Adipose tissue (tissue), 3 donors: ENCODE measurements around the gene ADAMTS20. TPM values are rescaled to one million over a fixed set of nuclear protein-coding genes. Genes with fewer than 3 reads are reported as not detected.

ENCODE experiments used
- H3K27ac ChIP-seq: one replicate; pipeline ENCODE4 v1.5.1; 2013; ENCODE audit warnings: low read depth, low read length
- WGBS, 3 donors: extraction: QIAGEN DNeasy Blood & Tissue Kit; methylation state at CpG; one replicate each; pipeline ENCODE4 v1.1.7; 2013; 5-methylcytosine and 5-hydroxymethylcytosine counted together
- polyA plus RNA-seq, 3 donors: library from polyadenylated mRNA; stranded (reverse); fragments of 200-250 nt; gene quantifications; one replicate each; pipeline ENCODE4 v1.2.3, GENCODE V29; 2013
- donor health status: healthy with polysubstance abuse.
- donor health status: Bipolar disorder and iron deficiency.
- donor health status: healthy.

Gene ADAMTS20
- polyA plus RNA-seq, 3 donors = not detected

- 51 to 65% (median 64%) methylated on average over 2 of the region's 2 CpGs for WGBS, 3 donors
- no peak overlapping the region for H3K27ac ChIP-seq
Measured at GRCh38 chr12:43332977-43333640, 218.9 kb downstream of the ADAMTS20 start.

GRCh38 chr12:43331935-43332334 lies 220.1 kb downstream of the ADAMTS20 start:
- H3K27ac ChIP-seq = no peak overlapping the region
- WGBS, 3 donors = 63 to 80% (median 65%) methylated on average over 3 of the region's 3 CpGs

GRCh38 chr12:43329375-43329774 lies 222.6 kb downstream of the ADAMTS20 start:
- 50 to 58% (median 56%) methylated on average over 1 of the region's 1 CpG for WGBS, 3 donors
- no peak overlapping the region for H3K27ac ChIP-seq

- no peak overlapping the region for H3K27ac ChIP-seq
- 69 to 90% (median 69%) methylated on average over 5 of the region's 5 CpGs for WGBS, 3 donors
Measured at GRCh38 chr12:43325786-43326185, 226.2 kb downstream of the ADAMTS20 start.

GRCh38 chr12:43320281-43320680 lies 231.7 kb downstream of the ADAMTS20 start:
- H3K27ac ChIP-seq = no peak overlapping the region
- 65 to 75% (median 74%) methylated on average over 4 of the region's 4 CpGs for WGBS, 3 donors

- 73 to 83% (median 76%) methylated on average over 4 of the region's 4 CpGs for WGBS, 3 donors
- H3K27ac ChIP-seq = no peak overlapping the region
Measured at GRCh38 chr12:43318021-43318420, 234.0 kb downstream of the ADAMTS20 start.

GRCh38 chr12:43317156-43317555 lies 234.8 kb downstream of the ADAMTS20 start:
- 65 to 84% (median 78%) methylated on average over 3 of the region's 3 CpGs for WGBS, 3 donors
- no peak overlapping the region for H3K27ac ChIP-seq

- 68 to 81% (median 78%) methylated on average over 1 of the region's 1 CpG for WGBS, 3 donors
- no peak overlapping the region for H3K27ac ChIP-seq
Measured at GRCh38 chr12:43316520-43316919, 235.5 kb downstream of the ADAMTS20 start.

- no peak overlapping the region for H3K27ac ChIP-seq
Measured at GRCh38 chr12:43315961-43316360, 236.0 kb downstream of the ADAMTS20 start.

- WGBS, 3 donors = 62 to 68% (median 67%) methylated on average over 4 of the region's 4 CpGs
- H3K27ac ChIP-seq = no peak overlapping the region
Measured at GRCh38 chr12:43312991-43313505, 239.0 kb downstream of the ADAMTS20 start.

GRCh38 chr12:43310596-43310995 lies 241.4 kb downstream of the ADAMTS20 start:
- H3K27ac ChIP-seq = no peak overlapping the region

- WGBS, 3 donors = 83 to 94% (median 92%) methylated on average over 3 of the region's 3 CpGs
- H3K27ac ChIP-seq = no peak overlapping the region
Measured at GRCh38 chr12:43309959-43310358, 242.0 kb downstream of the ADAMTS20 start.

GRCh38 chr12:43308776-43309175 lies 243.2 kb downstream of the ADAMTS20 start:
- H3K27ac ChIP-seq = no peak overlapping the region
- 95 to 98% (median 97%) methylated on average over 3 of the region's 3 CpGs for WGBS, 3 donors

GRCh38 chr12:43307126-43307525 lies 244.9 kb downstream of the ADAMTS20 start:
- no peak overlapping the region for H3K27ac ChIP-seq
- WGBS, 3 donors = 78 to 94% (median 93%) methylated on average over 2 of the region's 2 CpGs

GRCh38 chr12:43306066-43306465 lies 245.9 kb downstream of the ADAMTS20 start:
- H3K27ac ChIP-seq = no peak overlapping the region
- 33 to 76% (median 41%) methylated on average over 3 of the region's 3 CpGs for WGBS, 3 donors

- 33 to 86% (median 81%) methylated on average over 1 to 2 of the region's 2 CpGs for WGBS, 3 donors
- H3K27ac ChIP-seq = no peak overlapping the region
Measured at GRCh38 chr12:43305065-43305464, 246.9 kb downstream of the ADAMTS20 start.

Other genes with a start within 250 kb of the ADAMTS20 start
- gene PUS7L, start 206.6 kb upstream of the ADAMTS20 start, polyA plus RNA-seq = 1 to 10 TPM; 1.3 to 3.7 (median 1.3) TPM
- 10 to 100 TPM in 2 of 3 donors, 1 to 10 TPM in 1; 10.0 to 12.4 (median 10.7) TPM for gene IRAK4, start 206.7 kb upstream of the ADAMTS20 start, polyA plus RNA-seq